ENCODE results near the gene UBASH3B.
A peak's percentile ranks its signal among the peaks of the same experiment; 100 is the strongest.

UBASH3B gene

DNA sequence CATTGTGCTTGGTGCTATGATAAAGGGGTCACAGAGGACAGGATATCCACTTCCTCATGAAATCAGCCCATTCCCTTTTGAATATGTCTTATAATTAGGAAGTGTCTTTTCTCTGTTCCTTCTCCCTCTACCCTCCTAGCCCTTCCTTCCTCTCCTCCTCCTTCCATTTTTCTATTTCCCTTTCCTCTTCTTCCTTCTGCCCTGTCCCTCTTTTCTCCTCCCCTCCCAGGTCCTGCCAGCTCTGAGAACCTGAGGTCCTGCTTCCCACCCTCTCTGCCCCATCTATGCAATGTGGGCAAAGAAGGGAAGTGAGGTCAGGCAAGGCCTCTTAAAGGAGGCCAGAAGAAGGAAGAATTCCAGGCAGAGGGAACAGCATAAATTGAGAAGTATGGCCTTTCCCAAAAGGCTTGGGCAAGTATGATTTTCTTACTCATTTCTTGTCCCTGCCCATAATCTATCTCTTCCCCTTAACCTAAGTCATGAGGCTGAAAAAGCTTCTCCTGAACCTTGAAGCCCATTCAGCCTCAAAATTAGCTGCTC, 7.7 kb upstream of the UBASH3B start:
- DNase-seq (ENCODE audit: low read depth) = no peak

DNA sequence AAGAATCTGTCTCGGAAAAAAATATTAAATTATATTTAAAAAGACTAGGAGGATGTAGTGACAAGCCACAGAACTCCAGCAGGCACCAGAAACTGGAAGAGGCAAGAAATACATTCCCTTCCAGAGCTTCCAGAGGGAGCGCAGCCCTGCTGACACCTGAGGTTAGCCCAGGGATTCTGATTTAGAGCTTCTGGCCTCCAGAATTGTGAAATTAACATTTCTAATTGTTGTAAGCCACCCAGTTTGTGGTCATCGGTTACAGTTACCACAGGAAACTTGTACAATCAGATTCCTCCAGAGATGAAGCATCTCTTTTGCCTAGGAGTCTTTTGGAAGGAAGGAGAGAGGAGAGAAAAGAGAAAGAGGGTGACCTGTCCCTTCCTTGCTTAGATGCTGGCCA, 6.4 kb upstream of the UBASH3B start:
- DNase-seq (ENCODE audit: low read depth) = peak; percentile 40

DNA sequence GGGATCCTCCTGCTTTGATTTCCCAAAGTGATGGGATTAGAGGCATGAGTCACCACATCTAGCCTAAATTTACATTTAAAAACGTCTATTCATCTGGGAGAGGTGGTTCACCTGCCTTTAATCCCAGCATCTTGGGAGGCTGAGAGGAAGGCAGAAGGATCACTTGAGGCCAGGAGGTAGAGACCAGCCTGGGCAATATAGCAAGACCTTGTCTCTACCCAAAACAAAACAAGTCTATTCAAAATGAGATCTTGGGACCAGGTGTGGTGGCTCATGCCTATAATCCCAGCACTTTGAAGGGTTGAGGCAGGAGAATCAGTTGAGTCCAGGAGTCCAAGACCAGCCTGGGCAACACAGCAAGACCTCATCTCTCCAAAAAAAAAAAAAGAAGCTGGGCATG, 4.9 kb upstream of the UBASH3B start:
- DNase-seq (ENCODE audit: low read depth) = no peak

DNA sequence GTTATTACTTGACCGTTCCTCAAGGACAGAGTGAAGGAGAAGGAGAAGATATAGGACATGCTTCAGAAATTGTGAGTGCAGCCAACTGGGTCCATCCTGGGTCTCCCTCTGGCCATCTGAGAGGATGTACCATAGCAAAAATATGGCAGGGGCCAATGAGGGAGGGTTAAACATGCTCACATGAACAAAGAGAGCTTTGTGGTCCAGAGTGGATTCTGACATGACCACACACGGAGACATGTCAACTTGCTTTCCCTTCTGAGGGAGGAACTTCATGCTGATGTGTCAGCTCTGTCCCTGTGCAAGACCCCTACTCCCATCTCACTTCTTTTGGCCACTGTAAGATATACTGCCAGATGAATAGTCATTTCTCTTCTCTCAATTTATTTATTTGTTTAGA, 3.0 kb upstream of the UBASH3B start:
- no peak for DNase-seq (ENCODE audit: low read depth)

DNA sequence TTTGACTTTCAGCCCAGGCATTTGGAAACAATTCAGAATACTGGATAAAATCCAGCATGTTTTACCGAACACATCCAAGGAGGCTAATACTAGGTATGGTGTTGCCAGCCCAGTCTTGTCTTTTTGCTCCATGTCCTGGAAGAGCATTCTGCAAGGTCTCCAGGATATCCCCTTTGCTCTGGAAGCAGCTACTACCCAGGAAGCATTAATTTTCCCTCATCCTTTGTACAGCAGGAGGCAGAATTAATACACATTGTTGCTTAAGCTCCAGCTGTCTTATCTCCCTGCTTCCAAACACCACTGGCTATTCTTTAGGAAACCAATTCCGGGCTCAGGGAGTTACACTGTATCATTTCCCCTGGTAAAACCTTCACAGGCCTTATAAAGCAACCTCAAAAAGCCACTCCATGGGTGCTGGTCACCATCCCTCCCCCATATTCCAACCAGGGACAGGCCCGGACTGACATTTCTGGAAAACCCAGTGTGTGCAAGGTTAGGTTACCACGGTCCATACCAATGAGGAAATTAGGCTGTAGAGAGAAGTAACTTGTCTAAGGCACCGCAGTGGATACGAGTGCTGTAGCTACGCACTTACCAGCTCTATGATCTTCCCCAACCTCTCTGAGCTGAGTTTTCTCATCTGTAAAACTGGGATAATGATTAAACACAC, 1.5 kb upstream of the UBASH3B start:
- no peak for DNase-seq (ENCODE audit: low read depth)

DNA sequence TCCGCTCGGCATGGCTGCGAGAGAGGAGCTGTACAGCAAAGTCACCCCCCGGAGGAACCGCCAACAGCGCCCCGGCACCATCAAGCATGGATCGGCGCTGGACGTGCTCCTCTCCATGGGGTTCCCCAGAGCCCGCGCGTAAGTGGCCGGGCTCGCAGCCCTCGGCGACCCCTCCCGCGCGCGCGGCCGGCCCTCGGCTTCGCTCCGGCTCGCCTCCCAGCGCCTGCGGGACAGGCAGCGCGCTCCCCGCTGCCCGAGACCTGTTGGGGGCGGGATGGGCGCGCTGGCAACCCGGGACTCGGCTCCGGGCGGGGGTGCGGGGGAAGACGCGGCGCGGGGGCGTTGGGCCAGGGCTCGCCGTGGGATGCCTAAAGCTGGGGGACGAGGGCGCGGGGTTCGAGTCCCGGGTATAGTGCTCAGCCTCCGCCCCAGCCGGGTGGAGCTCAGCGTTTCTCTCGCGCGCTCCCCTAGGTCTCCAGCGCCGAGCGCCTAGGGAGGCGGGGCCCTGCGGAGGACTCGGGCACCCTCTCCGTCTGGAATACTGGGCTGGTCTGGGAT, 630 bp downstream of the UBASH3B start:
- peak; percentile 45 for DNase-seq (ENCODE audit: low read depth)

DNA sequence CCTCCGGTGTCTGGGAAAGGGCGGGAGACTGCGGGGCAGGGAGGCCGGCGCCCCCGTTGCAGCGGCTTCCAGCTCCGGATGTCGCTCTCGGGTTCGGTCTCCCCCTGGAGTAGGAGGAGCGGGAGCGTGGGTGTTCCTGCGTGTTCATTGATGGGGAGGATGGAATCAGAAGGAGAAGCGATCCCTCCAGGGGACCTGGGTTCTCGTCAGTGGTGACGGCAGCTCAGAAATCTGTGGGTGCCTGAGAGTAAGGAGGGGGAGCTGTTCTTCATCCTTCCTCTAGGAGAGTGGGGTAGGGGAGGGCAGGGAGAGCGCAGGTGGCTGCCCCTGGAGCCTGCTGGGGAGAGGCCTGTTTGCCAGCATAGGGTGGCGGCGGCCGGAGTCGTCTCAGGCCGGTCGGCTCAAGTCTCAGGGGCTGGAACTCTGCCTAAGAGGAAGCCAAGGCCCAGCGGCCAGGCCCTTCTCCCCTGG, 1.1 kb downstream of the UBASH3B start:
- no peak for DNase-seq (ENCODE audit: low read depth)

DNA sequence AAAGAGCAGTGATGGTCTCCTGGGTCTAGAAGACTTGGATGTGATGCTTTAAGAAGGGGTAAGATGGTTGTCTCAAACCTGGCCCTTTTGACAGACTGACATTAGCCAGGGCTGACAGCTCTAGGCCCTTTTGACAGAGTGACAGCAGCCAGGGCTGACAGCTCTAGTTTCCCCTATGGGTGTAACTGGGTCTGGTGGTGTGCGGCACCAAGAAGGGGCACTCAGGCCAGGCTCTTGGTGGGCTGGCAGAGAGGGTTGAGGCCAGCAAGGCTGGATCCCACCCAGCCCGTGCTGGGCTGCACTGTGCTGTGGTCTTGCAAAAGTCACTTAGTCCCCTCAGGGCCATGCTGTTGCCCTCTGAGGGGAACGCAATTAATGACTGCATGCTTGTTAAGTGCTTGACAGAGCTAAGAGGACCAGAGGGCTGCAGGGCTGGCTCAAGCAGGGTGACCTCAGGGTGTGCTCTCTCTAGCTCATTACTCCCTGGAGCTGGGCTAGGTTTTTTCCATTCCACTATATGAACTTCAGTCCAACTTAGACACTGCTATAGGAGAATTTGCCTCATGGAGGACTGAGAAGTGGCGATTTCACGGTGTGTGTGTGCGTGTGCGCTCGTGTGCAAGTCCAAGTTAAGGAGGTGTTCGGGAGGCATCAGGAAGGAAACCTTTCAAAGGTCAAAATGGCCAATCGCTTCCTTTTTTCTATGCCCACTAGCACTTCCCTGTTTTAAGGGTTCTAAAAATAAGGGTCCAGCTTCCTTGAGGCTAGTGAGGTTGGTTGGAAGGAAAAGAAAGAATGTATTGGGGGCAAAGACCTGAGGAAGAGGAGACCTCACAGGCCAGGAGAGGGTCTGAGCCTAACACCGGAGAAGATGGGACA, 4.4 kb downstream of the UBASH3B start:
- DNase-seq (ENCODE audit: low read depth) = no peak

DNA sequence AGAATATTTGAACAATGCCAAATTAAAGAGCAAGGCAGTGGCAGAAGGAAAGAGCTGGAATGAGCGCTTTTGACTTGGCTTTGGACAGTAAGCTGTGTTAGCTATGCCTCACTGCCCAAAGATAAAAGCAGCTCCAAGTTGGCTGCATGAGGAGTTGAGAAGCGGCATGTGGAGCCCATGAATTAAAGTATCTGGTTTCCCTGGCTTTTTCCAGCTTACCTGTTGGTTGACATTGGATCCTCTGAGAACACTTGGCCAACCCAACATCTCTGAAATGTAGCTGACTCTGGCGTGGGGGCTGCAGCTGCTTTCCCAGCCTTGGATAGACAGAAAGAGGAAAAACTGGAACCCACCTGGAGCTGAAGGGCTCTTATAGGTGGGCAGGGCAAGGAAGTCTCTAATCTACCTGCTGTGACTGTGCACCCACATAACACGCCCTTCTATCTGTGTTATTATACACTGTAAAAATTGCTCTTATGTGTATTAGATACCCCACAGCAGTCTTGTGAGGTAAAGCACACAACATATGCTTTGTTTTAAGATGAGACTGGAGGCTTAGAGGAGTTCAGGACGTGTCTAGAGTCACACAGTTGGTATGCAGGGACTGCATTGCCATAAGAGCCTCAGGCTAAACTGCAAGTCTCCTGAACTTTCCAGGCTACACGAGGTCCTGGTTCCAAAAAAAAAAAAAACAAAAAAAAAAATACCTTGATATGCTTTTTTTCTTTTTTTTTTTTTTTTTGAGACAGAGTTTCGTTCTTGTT, 5.8 kb downstream of the UBASH3B start:
- peak; percentile 60 for DNase-seq (ENCODE audit: low read depth)

DNA sequence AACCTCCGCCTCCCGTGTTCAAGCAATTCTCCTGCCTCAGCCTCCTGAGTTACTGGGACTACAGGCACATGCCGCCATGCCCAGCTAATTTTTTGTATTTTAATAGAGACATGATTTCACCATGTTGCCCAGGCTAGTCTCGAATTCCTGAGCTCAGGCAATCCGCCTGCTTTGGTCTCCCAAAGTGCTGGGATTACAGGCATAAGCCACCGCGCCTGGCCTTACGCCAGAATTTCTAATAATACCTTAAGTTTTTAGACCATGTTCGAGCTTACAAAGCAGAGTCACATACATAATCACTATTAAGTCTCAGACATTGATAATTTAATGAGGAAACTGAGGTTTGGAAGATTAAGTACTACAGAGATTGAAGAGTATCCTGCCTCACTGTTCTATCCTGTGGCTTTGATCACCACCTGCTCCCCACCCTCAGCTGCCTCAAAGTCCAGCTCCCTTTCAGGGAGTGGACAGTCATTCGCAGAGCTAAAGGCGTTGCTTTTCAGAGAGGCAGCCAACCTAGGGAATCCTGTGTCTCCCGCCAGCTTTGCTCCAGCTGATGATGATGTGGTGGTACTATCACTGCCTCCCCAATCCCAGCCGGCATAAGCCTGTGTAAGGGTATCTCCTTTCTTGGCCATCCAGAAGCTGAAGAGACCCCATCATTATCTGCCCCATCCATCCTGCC, 7.7 kb downstream of the UBASH3B start:
- no peak for DNase-seq (ENCODE audit: low read depth)

DNA sequence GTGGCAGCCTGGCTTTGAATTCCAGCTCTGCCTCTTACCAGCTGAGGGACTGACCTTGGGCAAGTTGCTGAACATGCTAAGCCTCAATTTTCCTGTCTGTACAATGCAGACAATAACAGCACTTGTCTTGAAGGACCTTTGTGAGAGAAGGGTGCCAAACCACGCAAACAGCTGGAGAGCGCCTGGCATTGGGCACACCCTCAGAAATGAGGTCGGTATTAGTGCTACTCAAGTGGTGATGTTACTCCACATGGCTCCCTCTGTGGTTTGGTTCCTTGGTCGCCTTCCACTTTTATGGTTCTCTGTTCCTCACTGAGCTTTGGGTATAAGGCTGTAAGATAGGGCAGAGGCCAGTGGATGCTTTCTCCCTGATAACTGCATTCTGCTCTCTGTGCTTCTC, 8.2 kb downstream of the UBASH3B start:
- no peak for DNase-seq (ENCODE audit: low read depth)

DNA sequence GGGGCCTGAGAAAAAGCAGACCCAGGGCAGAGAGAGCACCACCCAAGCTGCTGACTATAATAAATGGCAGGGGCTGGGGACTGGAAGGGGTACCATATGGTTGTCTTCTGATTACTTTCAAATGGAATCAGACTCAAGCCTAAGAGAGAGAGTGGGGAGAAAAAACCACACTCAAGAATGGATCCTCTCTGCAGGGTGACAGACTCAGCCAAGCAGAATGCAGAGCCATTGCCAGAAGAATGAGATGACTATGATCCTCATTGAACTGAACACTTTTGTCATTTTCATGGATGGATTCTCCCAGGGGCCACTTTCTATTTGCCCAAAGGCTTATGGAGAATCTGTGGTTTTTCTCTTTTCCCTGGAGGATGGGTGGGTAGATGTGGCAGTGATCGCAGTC, 8.7 kb downstream of the UBASH3B start:
- DNase-seq (ENCODE audit: low read depth) = no peak

DNA sequence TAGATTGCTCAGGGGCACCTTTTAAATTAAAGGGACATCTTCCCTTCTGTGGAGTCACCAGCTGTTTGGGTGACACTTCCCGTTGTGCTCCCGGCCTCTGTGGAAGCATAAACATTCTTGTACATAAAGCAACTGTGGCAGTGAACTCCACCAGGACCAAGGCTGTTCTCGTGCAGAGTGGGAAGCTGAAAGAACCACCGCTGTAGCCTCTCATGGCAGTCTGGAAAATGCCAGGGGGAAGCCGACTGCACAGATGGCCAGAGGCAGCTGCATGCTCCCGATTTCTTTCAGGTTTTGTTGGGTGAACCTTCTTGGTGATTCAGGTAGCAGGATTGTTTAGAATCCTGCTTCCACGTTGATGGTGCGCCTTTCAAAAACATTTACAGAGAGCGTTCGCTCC, 10.3 kb downstream of the UBASH3B start:
- no peak for DNase-seq (ENCODE audit: low read depth)

DNA sequence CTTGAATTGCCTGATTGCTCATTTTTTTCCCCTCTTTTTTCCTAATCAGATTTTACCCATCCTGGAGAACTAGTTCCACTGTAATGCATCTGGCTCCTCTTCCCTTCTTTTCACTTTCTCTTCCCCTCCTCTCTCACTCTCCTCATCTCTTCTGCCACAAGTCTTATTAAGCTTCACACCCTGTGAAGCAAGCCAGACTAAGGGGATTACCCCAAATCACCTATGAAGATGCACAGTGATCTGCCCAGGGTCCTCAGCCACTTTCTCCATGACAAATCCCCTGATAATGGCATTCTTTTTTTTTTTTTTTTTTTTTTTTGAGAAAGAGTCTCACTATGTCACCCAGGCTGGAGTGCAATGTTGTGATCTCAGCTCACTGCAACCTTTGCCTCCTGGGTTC, 11.2 kb downstream of the UBASH3B start:
- DNase-seq (ENCODE audit: low read depth) = no peak

DNA sequence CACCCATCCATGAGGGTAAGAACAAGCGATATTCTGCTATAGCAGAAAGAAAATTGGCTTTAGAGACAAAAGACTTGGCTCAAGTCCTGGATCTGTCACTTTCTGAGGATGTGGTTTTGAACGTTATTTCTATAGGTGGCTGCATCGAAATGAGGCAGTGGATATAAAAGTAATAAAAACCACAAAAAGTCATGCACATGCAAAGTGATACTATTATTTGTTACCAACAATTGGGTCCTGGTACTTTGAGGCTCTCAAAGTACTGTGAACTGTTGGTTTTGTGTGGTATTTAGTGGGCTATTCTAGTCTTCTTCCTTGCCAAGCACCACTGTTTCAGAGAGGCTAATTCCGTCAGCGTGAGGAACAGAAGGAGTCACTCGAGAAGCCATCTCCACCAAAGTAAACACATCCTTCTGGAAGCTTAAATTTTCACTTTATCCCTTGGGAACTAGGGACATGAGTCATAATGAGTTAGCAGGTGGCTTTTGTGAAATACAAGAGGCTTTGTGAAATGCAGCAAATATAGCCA, 13.1 kb downstream of the UBASH3B start:
- peak; percentile 56 for DNase-seq (ENCODE audit: low read depth)

DNA sequence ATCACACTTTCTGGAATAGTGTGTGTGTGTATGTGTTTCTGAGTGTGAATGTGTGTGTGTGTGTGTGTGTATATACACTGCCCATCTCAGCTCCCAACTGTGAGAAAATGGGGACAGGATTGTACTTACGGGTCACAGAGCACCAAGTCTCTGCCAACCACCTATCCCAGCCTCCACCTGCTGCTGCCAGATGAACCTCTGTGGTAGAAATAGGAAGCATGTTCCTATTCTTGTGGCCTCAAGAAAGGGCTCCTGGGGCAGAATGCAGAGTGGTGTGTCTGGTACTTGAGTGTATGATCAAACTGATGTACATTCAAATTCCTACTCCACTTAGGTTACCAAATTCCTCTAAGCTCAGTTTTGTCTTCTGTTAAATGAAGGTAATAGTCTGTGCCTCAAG, 14.6 kb downstream of the UBASH3B start:
- DNase-seq (ENCODE audit: low read depth) = no peak

DNA sequence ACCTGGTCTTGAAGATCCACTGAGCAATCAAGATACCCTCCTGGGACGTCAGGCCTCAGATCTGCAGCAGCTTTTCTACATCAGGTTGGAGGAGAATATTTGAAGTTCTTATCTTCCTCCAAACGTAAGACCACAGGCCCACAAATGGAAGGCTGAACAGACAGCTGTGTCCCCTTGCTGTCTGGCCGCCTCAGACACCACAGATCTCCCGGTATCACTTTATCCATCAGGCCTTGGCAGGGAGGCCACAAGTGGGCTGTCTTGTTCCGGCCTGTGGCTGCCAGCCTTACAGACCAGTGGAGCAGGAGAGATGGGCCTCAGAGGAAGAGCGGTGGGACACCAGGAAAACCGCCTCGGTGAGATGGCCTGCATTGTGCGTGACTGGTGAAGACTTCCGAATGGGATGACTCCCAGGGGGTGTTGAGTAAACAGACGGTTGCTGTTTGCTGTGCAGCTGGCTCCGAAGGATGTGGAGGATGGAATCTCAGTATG, 15.9 kb downstream of the UBASH3B start:
- peak; percentile 48 for DNase-seq (ENCODE audit: low read depth)

DNA sequence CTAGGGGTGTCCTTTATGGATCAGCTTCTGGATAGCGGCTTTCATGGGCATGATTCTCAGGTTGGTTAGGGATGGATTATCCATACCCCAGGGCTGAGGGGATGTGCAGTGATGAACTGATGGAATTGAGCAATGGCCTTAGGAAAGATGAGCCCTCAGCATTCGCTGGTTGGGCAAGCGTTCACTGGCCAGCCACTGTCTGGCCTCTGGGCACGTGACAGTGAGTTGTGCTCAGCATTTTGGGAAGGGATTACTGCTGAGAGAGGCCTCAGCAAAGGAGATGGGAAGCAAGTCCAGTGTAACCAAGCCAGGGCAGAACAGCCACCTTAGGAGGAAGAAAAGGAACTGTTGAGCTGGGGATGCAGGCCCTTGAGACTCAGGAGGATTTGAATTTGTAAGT, 17.4 kb downstream of the UBASH3B start:
- DNase-seq (ENCODE audit: low read depth) = no peak

DNA sequence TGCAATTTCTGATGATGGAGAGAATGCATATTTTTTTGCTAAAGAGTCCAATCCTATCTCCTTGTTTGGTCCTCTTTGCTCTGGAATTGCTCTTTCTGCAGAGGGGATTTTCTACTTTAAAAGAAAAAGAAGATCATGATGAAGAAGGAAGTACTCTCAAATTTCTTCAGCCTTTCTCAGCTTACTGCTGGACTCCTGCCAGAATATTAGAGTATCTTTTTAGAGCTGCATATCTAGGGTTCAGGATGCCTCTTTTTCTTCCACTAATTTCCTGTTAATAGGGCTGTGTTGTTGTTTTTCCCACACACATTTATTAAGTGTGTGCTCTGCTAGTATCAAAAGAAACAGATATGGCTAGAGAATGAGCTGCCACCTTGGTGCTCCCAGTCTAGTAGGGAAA, 18.2 kb downstream of the UBASH3B start:
- DNase-seq (ENCODE audit: low read depth) = no peak

DNA sequence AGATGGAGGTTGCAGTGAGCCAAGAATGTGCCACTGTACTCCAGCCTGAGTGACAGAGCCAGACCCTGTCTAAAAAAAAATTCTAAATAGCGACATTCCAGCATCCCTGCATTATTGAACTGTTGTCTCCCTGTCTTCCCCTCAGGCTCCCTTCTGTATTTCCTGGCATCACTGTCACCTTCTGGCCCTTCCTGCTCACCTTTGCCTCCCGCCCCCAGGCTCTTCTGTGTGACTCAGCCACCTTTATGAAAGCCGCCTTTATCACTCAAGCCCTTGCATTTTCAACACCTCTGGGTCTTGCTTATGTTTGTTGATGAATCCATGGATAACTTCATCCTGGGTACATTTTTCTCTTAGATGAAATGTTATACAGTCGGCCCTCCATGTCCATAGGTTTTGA, 21.1 kb downstream of the UBASH3B start:
- DNase-seq (ENCODE audit: low read depth) = no peak

DNA sequence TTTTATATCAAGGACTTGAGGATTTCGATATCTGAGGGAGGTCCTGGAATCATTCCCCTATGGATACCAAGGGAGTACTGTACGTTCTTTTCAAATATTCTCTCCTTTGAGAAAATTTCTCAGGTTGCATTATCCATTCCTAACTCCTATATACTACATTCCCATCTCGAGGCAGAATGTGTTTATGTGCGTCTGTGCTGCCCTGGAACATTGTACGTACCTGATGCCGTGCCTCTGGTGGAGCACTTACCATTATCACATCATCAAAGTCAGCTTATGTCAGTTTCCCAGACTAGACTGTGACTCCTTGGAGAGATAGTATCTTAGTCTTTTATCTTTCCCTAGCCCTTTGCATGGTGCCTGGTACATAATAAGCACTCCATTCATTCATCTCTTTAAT, 21.7 kb downstream of the UBASH3B start:
- no peak for DNase-seq (ENCODE audit: low read depth)

Data from GM04504 (cell line).